ENCODE results near the gene BTG2. TPM values are rescaled to one million over a fixed set of nuclear protein-coding genes. Genes with fewer than 3 reads are reported as not detected.
A peak's percentile ranks its signal among the peaks of the same experiment; 100 is the strongest.

BTG2 gene
- total and polyA plus RNA-seq, 4 donors, result 36.2 to 302 (median 84.2) TPM

- WGBS, 2 donors, result 10 to 15% methylated on average over 4 of the region's 4 CpGs
- Histone ChIP-seq H3K4me3 (ENCODE audit: low read length in 2 of 2) (peak overlapping the region; percentile 28 to 50), H3K27me3 (ENCODE audit: control insufficient read depth in 1 of 2, insufficient read depth in 2 of 2, low read length in 1 of 2) (no peaks in the 10 kb centered on the region), H3K36me3 (ENCODE audit: control insufficient read depth in 1 of 2, insufficient read depth in 2 of 2, low read length in 1 of 2) (peaks cover 0 to 1% of the 10 kb centered on the region in 2 donors), H3K4me1 (ENCODE audit: control insufficient read depth in 1 of 2, insufficient read depth in 2 of 2, low read length in 2 of 2) (peaks cover 0 to 5% of the 10 kb centered on the region in 2 donors), H3K27ac (ENCODE audit: low read depth in 1 of 2, low read length in 2 of 2) (peak overlapping the region; percentile 30 to 62), H3K9me3 (ENCODE audit: control insufficient read depth, low read length) (no peaks in the 10 kb centered on the region)
- ATAC-seq (ENCODE audit: low FRiP score), result peak; percentile 34
- peak in 1 of 2 donors; percentile 53 for DNase-seq
- intact Hi-C loops (cut with DNase I), result loop anchor here (2.0 to 5.0 kb wide), 2 partner anchors 47 to 59 kb away; no protein-coding TSS in a partner anchor
Measured at GRCh38 chr1:203349773-203350524, 44.6 kb downstream of the BTG2 start.

- Histone ChIP-seq H3K27ac (ENCODE audit: low read depth in 1 of 2, low read length in 2 of 2) (peak within 1 kb of the TSS; percentile 62 to 77), H3K27me3 (ENCODE audit: control insufficient read depth in 1 of 2, insufficient read depth in 2 of 2, low read length in 1 of 2) (no peaks in the 10 kb centered on the region), H3K4me3 (ENCODE audit: low read length in 2 of 2) (peak within 1 kb of the TSS; percentile 28 to 50), H3K36me3 (ENCODE audit: control insufficient read depth in 1 of 2, insufficient read depth in 2 of 2, low read length in 1 of 2) (peaks cover 0 to 1% of the 10 kb centered on the region in 2 donors), H3K9me3 (ENCODE audit: control insufficient read depth, low read length) (no peaks in the 10 kb centered on the region), H3K4me1 (ENCODE audit: control insufficient read depth in 1 of 2, insufficient read depth in 2 of 2, low read length in 2 of 2) (peaks cover 0 to 5% of the 10 kb centered on the region in 2 donors)
- ATAC-seq (ENCODE audit: low FRiP score) (peak; percentile 83), DNase-seq (peak; percentile 82 to 85)
- 0 to 3% methylated on average over 17 of the region's 17 CpGs for WGBS, 2 donors
- intact Hi-C loops (cut with DNase I), result loop anchor here (2.0 to 5.0 kb wide), 2 partner anchors 46 to 58 kb away; no protein-coding TSS in a partner anchor
Measured at GRCh38 chr1:203351037-203351625, 45.8 kb downstream of the BTG2 start, which contains the start of gene FMOD. Gene FMOD (minus strand): TSS chr1:203351122. CDS start chr1:203348270, 2,852 bp downstream.

- Histone ChIP-seq H3K9me3 (ENCODE audit: control insufficient read depth, low read length) (no peaks in the 10 kb centered on the region), H3K4me3 (ENCODE audit: low read length in 2 of 2) (no peak overlapping the region), H3K36me3 (ENCODE audit: control insufficient read depth in 1 of 2, insufficient read depth in 2 of 2, low read length in 1 of 2) (no peaks in the 10 kb centered on the region), H3K27ac (ENCODE audit: low read depth in 1 of 2, low read length in 2 of 2) (no peak overlapping the region), H3K27me3 (ENCODE audit: control insufficient read depth in 1 of 2, insufficient read depth in 2 of 2, low read length in 1 of 2) (no peaks in the 10 kb centered on the region), H3K4me1 (ENCODE audit: control insufficient read depth in 1 of 2, insufficient read depth in 2 of 2, low read length in 2 of 2) (peaks cover 0 to 3% of the 10 kb centered on the region in 2 donors)
- ATAC-seq (ENCODE audit: low FRiP score), result no peak
- 70 to 79% methylated on average over 8 of the region's 8 CpGs for WGBS, 2 donors
- intact Hi-C loops (cut with DNase I), result loop anchor here in 1 of 2 donors (5.0 kb wide), 1 partner anchor 44 kb away; no protein-coding TSS in a partner anchor
- no peak for DNase-seq
Measured at GRCh38 chr1:203353486-203353885, 48.2 kb downstream of the BTG2 start.

GRCh38 chr1:203354246-203354645 lies 48.9 kb downstream of the BTG2 start:
- Histone ChIP-seq H3K27me3 (ENCODE audit: control insufficient read depth in 1 of 2, insufficient read depth in 2 of 2, low read length in 1 of 2) (no peaks in the 10 kb centered on the region), H3K36me3 (ENCODE audit: control insufficient read depth in 1 of 2, insufficient read depth in 2 of 2, low read length in 1 of 2) (no peaks in the 10 kb centered on the region), H3K4me1 (ENCODE audit: control insufficient read depth in 1 of 2, insufficient read depth in 2 of 2, low read length in 2 of 2) (no peaks in the 10 kb centered on the region), H3K27ac (ENCODE audit: low read depth in 1 of 2, low read length in 2 of 2) (no peak overlapping the region), H3K9me3 (ENCODE audit: control insufficient read depth, low read length) (no peaks in the 10 kb centered on the region), H3K4me3 (ENCODE audit: low read length in 2 of 2) (no peak overlapping the region)
- DNase-seq (no peak), ATAC-seq (ENCODE audit: low FRiP score) (no peak)
- WGBS, 2 donors, result 56 to 57% methylated on average over 2 of the region's 2 CpGs
- intact Hi-C loops (cut with DNase I), result loop anchor here in 1 of 2 donors (5.0 kb wide), 1 partner anchor 43 kb away; no protein-coding TSS in a partner anchor

- no peaks in the 10 kb centered on the region for H3K9me3 ChIP-seq (ENCODE audit: control insufficient read depth, low read length)
- no peak for ATAC-seq (ENCODE audit: low FRiP score)
- intact Hi-C loops (cut with DNase I), result no loop called here
- no peaks in the 10 kb centered on the region for H3K36me3 ChIP-seq (ENCODE audit: control insufficient read depth in 1 of 2, insufficient read depth in 2 of 2, low read length in 1 of 2)
- no peaks in the 10 kb centered on the region for H3K4me1 ChIP-seq (ENCODE audit: control insufficient read depth in 1 of 2, insufficient read depth in 2 of 2, low read length in 2 of 2)
- no peaks in the 10 kb centered on the region for H3K27me3 ChIP-seq (ENCODE audit: control insufficient read depth in 1 of 2, insufficient read depth in 2 of 2, low read length in 1 of 2)
- H3K4me3 ChIP-seq (ENCODE audit: low read length in 2 of 2), result no peak overlapping the region
- DNase-seq, result no peak
- no peak overlapping the region for H3K27ac ChIP-seq (ENCODE audit: low read depth in 1 of 2, low read length in 2 of 2)
Measured at GRCh38 chr1:203359010-203359571, 53.8 kb downstream of the BTG2 start.

Other genes with a start within 250 kb of the BTG2 start
- not detected for gene MYOG, start 219.5 kb upstream of the BTG2 start, total RNA-seq
- not detected for gene MYOG, start 219.5 kb upstream of the BTG2 start, polyA plus RNA-seq
- 1 to 10 TPM in 1 of 2 donors, under 1 TPM in 1; 0.71 to 2.5 TPM for gene ADORA1, start 177.8 kb upstream of the BTG2 start, total RNA-seq
- gene ADORA1, start 177.8 kb upstream of the BTG2 start, polyA plus RNA-seq, result not detected
- not detected for gene MYBPH, start 129.7 kb upstream of the BTG2 start, total RNA-seq
- gene MYBPH, start 129.7 kb upstream of the BTG2 start, polyA plus RNA-seq, result not detected
- 10 to 100 TPM; 17.8 to 34.2 TPM for gene CHI3L1, start 118.8 kb upstream of the BTG2 start, total RNA-seq
- gene CHI3L1, start 118.8 kb upstream of the BTG2 start, polyA plus RNA-seq, result 1 to 10 TPM in 1 of 2 donors, under 1 TPM in 1; 0.87 to 5.4 TPM
- 1 to 10 TPM; 1.3 to 2.2 TPM for gene CHIT1, start 75.8 kb upstream of the BTG2 start, total RNA-seq
- gene CHIT1, start 75.8 kb upstream of the BTG2 start, polyA plus RNA-seq, result 10 to 100 TPM in 1 of 2 donors, under 1 TPM in 1; 0.56 to 16.4 TPM
- 100 to 1,000 TPM; 204 to 353 TPM for gene FMOD, start 45.6 kb downstream of the BTG2 start, total RNA-seq
- gene FMOD, start 45.6 kb downstream of the BTG2 start, polyA plus RNA-seq, result 100 to 1,000 TPM; 159 to 177 TPM
- gene PRELP, start 170.3 kb downstream of the BTG2 start, total RNA-seq, result 100 to 1,000 TPM; 174 to 217 TPM
- 100 to 1,000 TPM; 152 to 178 TPM for gene PRELP, start 170.3 kb downstream of the BTG2 start, polyA plus RNA-seq
- not detected for gene OPTC, start 188.6 kb downstream of the BTG2 start, total RNA-seq
- gene OPTC, start 188.6 kb downstream of the BTG2 start, polyA plus RNA-seq, result under 1 TPM in 1 of 2 donors, not detected in 1; 0.56 TPM